ENCODE measurements around the gene BTNL9.
"Not testable (repeated sequence)": the region's sequence is repeated elsewhere in the genome, so short reads cannot be mapped to it uniquely, and the experiment has no call there.

BTNL9 gene

GRCh38 chr5:181063514-181063913 is 23.4 kb downstream of the BTNL9 start:
- no peak for DNase-seq

DNA sequence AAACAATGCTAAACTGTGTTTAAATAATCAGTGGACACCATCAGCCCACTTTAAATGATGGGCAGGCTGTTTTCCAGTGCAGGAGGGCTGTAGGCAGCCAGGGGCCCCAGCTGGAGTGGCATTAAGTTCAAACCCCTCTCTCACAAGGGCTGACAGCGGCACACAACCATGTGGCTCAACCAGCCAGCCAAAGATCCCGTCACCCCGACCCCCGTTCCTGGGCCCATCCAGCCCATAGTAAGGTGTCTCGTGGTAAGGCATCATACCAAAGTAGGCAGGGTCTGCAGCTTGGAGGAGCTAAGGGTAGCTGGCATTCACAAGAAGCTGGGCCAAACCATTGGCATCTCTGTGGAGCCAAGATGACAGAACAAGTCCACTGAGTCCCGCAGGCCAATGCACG is 24.9 kb downstream of the BTNL9 start:
- no peak for DNase-seq

GRCh38 chr5:181069767-181070491 is 29.9 kb downstream of the BTNL9 start:
- no peak for DNase-seq

DNA sequence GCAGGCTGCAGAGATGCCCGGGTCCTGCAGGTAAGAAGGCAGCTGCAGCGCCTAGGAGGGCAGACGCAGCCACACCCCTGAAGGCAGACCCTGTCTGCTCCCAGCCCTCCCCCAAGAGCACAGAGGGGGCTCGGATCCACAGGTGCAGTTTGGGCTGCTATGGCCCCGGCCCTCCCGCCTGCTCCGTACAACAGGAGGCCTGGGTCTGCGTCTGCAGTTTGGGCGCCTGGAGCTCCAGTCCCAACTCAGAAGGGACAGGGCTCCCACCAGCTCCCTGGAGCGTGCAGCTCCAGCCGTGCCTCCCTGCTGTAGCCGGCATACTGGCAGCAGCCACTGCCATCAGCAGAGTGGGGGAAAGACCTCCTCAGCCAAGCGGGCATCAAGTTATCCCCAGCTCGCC is 30.5 kb downstream of the BTNL9 start:
- no peak for DNase-seq

DNA sequence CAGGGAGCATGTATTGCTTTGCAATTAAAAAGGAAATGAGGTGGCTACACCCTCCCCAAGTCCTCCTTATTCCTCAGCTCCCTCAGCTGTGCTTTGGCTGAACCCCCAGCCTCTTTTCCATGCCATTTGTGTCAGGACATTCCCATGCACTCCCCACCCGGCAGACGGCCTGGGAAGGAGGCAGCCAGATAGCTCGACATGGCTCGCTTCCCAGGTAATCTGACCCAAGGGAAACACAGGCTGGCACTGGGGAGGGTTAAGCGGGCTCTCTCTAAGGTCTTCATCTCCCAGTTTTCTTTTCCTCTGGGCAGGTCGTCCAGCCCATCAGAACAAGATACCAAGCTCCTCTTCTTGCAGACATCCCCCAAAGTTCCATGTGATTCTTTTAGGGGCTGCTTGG is 31.2 kb downstream of the BTNL9 start:
- no peak for DNase-seq

DNA sequence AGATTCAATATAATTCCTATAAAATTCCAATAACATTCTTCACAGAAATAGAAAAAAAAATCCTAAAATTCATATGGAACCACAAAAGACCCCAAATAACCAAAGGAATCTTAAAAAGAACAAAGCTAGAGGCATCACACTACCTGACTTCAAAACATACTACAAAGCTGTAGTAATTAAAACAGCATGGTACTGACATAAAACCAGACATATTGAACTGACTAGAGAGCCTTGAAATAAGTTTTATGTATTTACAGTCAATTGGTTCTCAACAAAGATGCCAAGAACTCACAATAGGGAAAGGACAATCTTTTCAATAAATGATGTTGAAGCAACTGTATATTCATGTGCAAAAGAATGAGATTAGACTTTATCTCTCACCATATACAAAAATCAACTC is 36.9 kb downstream of the BTNL9 start:
- DNase-seq: no peak

- no peak for DNase-seq
These were observed 41.9 kb downstream of the BTNL9 start for GRCh38 chr5:181081989-181082388.

DNA sequence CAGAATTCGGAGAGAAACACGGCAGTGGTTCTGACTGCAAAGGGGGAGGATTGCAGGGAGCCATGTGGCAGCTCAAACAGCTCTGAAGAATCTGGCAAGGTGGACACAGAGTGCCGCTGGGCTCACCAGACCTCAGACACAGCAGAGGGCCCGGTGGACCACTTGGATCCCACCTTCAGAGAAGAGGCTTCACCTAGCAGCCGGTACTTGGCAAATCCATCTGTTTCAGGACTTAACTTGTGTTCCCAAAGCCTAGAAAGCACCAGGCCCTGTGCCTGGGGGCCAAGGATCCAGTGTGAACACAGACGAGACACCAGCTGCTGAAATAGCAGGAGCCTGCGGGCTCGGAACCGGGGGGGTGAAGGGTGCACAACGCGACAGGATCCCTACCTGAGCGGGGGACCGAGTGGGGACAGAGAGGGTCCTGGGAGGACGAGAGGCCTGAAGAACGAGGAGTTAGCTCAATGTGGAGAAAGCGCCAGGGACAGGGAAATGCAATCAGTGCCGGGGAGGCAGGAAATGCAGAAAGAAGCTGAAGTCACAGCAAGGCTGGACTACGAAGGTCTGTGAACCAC is 44.6 kb downstream of the BTNL9 start:
- DNase-seq: no peak

DNA sequence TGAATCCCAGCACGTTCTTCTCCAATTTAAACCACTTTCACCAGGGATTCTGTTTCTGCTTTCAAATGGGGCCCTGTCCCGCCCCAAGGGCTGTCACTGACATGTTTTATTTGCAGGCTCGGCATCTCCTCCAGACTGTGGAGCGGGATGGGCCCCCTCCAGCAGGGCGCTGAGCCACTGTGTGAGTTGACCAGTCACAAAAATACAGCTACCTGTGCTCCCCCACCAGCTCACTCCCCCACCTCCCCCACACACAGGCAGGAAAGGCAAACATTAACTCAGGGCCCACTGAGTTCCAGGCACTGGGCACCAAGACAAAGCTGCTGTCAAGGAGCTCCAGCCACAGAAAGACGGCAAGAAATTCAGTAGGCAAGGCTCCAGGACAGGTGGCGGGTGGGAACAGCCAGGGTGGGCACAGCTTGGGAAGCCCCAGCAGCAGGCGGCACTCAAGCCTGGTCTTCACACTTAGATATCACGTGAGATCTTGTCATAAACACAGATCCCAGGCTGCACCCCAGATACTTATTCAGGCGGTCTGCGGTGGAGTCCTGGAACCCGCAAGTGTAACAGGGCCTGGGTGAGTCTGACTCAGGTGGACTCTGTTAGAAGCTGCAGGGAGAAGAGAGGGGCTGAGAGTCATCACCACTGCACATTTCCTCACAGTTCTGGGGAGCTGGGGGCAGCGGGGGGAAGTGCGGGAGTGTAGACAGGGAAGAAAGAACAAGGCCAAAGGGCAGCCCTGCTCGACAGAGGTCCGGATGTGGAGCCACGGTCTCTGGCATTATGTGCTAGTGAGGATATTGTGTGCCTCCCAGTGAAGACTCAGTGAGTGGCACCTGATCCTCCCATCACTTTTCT is 46.2 kb downstream of the BTNL9 start:
- DNase-seq: no peak

- DNase-seq: no peak
These were observed 46.8 kb downstream of the BTNL9 start for GRCh38 chr5:181086884-181087205.

- DNase-seq: no peak
These were observed 47.2 kb downstream of the BTNL9 start for GRCh38 chr5:181087309-181087708.

- DNase-seq: no peak
These were observed 48.2 kb downstream of the BTNL9 start for GRCh38 chr5:181088289-181088688.

- DNase-seq: no peak
These were observed 52.4 kb downstream of the BTNL9 start for GRCh38 chr5:181092428-181092827.

GRCh38 chr5:181095162-181095561 is 55.1 kb downstream of the BTNL9 start:
- DNase-seq: not testable (repeated sequence)

DNA sequence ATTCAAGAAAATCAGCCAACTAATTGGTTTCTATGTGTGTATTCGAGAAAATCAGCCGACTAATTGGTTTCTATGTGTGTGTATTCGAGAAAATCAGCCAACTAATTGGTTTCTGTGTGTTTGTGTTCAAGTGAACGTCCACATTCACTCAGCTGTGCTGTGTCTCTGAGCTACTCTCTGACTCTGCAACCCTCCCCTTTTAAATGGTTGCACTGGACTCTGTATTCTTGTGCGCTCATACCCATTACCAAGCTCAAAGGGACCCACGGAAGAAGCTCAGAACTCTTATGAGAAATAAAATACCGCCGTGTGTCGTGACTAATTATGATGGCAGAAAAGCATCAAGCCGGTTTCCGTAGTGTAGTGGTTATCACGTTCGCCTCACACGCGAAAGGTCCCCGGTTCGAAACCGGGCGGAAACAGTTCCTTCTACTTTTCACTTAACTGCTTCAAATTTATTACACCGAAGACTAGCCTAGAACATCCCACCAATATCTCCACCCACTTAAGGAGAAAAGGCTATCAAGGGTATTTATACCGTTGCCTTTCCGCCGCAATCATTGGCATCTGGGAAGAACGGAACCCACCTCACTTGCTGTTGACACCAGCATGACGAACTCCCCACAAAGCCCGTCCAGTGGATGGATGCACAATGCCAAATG is 56.8 kb downstream of the BTNL9 start:
- DNase-seq: not testable (repeated sequence)

DNA sequence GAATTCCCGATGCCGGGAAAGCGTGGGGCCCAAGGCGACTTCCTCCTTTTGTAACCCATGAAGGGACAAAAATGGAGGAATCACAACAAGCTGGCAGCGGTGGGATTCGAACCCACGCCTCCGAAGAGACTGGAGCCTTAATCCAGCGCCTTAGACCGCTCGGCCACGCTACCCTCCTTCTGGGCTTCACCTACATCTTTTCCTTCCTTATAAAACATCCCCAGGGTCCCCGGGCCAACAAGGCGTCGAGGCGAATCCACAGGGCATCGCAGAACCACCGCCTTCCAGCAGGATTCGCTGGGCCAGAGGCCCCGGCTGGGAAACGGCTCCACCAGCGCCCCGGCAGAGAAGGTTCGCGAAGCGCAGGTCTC is 57.3 kb downstream of the BTNL9 start:
- not testable (repeated sequence) for DNase-seq

DNA sequence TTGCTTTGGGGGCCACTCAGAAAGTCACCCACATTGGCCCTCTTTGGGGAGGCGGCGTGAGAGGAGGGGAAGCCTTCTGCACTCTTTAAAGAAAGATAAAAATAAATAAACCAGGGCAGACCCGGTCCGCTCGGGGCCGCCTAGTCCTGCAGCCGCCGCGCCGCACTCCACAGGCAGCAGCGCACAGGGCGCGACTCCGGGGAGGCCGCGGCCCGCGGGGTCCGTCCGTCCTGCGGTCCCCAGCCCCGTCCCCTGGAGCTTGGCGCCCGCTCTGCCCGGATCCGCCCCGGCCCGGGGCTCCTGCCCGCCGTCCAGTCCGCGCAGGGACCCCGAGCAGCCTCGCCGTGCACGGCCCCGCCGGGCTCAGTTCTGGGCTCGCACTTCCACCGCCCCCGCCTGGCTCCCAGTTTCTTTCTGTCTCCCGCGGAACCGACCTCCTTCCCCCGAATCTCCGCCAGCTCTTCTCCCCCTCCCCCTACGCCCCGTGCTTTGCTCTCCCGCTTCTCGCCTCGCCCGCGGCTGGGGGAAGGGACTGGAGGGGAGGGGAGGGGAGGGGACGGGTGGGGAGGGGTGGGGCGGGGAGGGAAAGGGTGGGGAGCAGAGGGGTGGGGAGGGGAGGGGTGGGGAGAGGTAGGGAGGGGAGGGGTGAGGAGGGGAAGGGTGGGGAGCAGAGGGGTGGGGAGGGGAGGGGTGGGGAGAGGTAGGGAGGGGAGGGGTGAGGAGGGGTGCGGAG is 57.9 kb downstream of the BTNL9 start:
- DNase-seq: not testable (repeated sequence)

- peak; percentile 8 for DNase-seq
These were observed 58.9 kb downstream of the BTNL9 start for GRCh38 chr5:181098762-181099601.

DNA sequence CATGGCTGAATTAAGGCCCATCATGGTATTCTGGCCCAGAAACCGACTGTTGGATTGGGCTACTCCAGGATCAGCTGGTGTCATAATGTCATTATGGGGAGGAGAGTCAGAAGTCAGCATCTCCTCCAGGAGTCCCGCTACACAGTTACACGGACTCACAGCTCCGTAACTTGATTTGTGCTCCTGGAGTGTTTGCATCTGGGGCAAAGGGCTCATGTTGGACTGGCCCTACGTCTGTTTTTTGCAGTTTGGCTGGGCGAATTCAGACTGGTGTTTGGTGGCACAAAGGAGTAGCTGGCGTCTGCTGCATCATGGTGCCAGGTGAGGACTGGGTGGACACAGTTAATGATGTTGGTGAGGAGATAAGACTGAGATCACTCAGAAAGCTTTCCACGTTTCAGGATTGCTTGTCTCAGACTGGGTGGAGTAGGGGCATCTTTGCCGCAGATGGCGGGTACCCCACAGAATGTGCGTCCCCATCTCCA is 59.6 kb downstream of the BTNL9 start:
- no peak for DNase-seq

- DNase-seq: no peak
These were observed 60.2 kb downstream of the BTNL9 start for GRCh38 chr5:181100121-181100875.

Data from activated CD4-positive, alpha-beta T cell treated with anti-CD3 and anti-CD28 coated beads, Interleukin-2, amount 50 U/mL, for 16 hours (primary cell).